Measurements from ENCODE around the gene CLIP2. TPM values are rescaled to one million over a fixed set of nuclear protein-coding genes. Genes with fewer than 3 reads are reported as not detected.

Gene CLIP2
- total and polyA plus RNA-seq, 4 donors: 15.3 to 35.7 (median 21.9) TPM

GRCh38 chr7:74403521-74404387, 114.5 kb downstream of the CLIP2 start:
- no peaks in the 10 kb centered on the region for H3K27me3 ChIP-seq (ENCODE audit: control insufficient read depth in 1 of 2, insufficient read depth in 2 of 2, low read length in 1 of 2)
- no peaks in the 10 kb centered on the region for H3K9me3 ChIP-seq (ENCODE audit: control insufficient read depth, low read length)
- 84 to 85% methylated on average over 30 of the region's 30 CpGs for WGBS, 2 donors
- no peak overlapping the region for H3K4me3 ChIP-seq (ENCODE audit: low read length in 2 of 2)
- peaks cover 0 to 1% of the 10 kb centered on the region in 2 donors for H3K36me3 ChIP-seq (ENCODE audit: control insufficient read depth in 1 of 2, insufficient read depth in 2 of 2, low read length in 1 of 2)
- no peaks in the 10 kb centered on the region for H3K4me1 ChIP-seq (ENCODE audit: control insufficient read depth in 1 of 2, insufficient read depth in 2 of 2, low read length in 2 of 2)
- intact Hi-C loops (cut with DNase I): loop anchor here in 1 of 2 donors (5.0 kb wide), 1 partner anchor 536 kb away; no protein-coding TSS in a partner anchor
- ATAC-seq (ENCODE audit: low FRiP score) (no peak), DNase-seq (peak in 1 of 2 donors; percentile 67)
- no peak overlapping the region for H3K27ac ChIP-seq (ENCODE audit: low read depth in 1 of 2, low read length in 2 of 2)

- intact Hi-C loops (cut with DNase I): loop anchor here in 1 of 2 donors (5.0 kb wide), 1 partner anchor 537 kb away; no protein-coding TSS in a partner anchor
- H3K36me3 ChIP-seq (ENCODE audit: control insufficient read depth in 1 of 2, insufficient read depth in 2 of 2, low read length in 1 of 2): peaks cover 0 to 1% of the 10 kb centered on the region in 2 donors
- no peak for DNase-seq
- H3K9me3 ChIP-seq (ENCODE audit: control insufficient read depth, low read length): no peaks in the 10 kb centered on the region
- no peak overlapping the region for H3K4me3 ChIP-seq (ENCODE audit: low read length in 2 of 2)
- ATAC-seq (ENCODE audit: low FRiP score): no peak
- H3K4me1 ChIP-seq (ENCODE audit: control insufficient read depth in 1 of 2, insufficient read depth in 2 of 2, low read length in 2 of 2): no peaks in the 10 kb centered on the region
- WGBS, 2 donors: 84 to 88% methylated on average over 5 to 8 of the region's 8 CpGs
- H3K27me3 ChIP-seq (ENCODE audit: control insufficient read depth in 1 of 2, insufficient read depth in 2 of 2, low read length in 1 of 2): no peaks in the 10 kb centered on the region
- no peak overlapping the region for H3K27ac ChIP-seq (ENCODE audit: low read depth in 1 of 2, low read length in 2 of 2)
Observed at GRCh38 chr7:74404388-74404700, 115.1 kb downstream of the CLIP2 start.

- no peak for ATAC-seq (ENCODE audit: low FRiP score)
- H3K36me3 ChIP-seq (ENCODE audit: control insufficient read depth in 1 of 2, insufficient read depth in 2 of 2, low read length in 1 of 2): peaks cover 0 to 1% of the 10 kb centered on the region in 2 donors
- 79 to 80% methylated on average over 15 of the region's 15 CpGs for WGBS, 2 donors
Observed at GRCh38 chr7:74404741-74405140, 115.5 kb downstream of the CLIP2 start.

GRCh38 chr7:74405191-74405898, 116.1 kb downstream of the CLIP2 start:
- Histone ChIP-seq H3K4me3 (ENCODE audit: low read length in 2 of 2) (no peak overlapping the region), H3K9me3 (ENCODE audit: control insufficient read depth, low read length) (no peaks in the 10 kb centered on the region), H3K36me3 (ENCODE audit: control insufficient read depth in 1 of 2, insufficient read depth in 2 of 2, low read length in 1 of 2) (peaks cover 0 to 1% of the 10 kb centered on the region in 2 donors), H3K27me3 (ENCODE audit: control insufficient read depth in 1 of 2, insufficient read depth in 2 of 2, low read length in 1 of 2) (no peaks in the 10 kb centered on the region), H3K27ac (ENCODE audit: low read depth in 1 of 2, low read length in 2 of 2) (no peak overlapping the region), H3K4me1 (ENCODE audit: control insufficient read depth in 1 of 2, insufficient read depth in 2 of 2, low read length in 2 of 2) (no peaks in the 10 kb centered on the region)
- DNase-seq: no peak
- intact Hi-C loops (cut with DNase I): no loop called here
- WGBS, 2 donors: 73 to 74% methylated on average over 30 to 31 of the region's 31 CpGs
- no peak for ATAC-seq (ENCODE audit: low FRiP score)

More at GRCh38 chr7:74404741-74405140, 115.5 kb downstream of the CLIP2 start:
- DNase-seq: peak in 1 of 2 donors; percentile 33
- no peaks in the 10 kb centered on the region for H3K9me3 ChIP-seq (ENCODE audit: control insufficient read depth, low read length)
- intact Hi-C loops (cut with DNase I): loop anchor here in 1 of 2 donors (5.0 kb wide), 1 partner anchor 537 kb away; no protein-coding TSS in a partner anchor
- H3K27me3 ChIP-seq (ENCODE audit: control insufficient read depth in 1 of 2, insufficient read depth in 2 of 2, low read length in 1 of 2): no peaks in the 10 kb centered on the region
- no peaks in the 10 kb centered on the region for H3K4me1 ChIP-seq (ENCODE audit: control insufficient read depth in 1 of 2, insufficient read depth in 2 of 2, low read length in 2 of 2)
- no peak overlapping the region for H3K4me3 ChIP-seq (ENCODE audit: low read length in 2 of 2)
- no peak overlapping the region for H3K27ac ChIP-seq (ENCODE audit: low read depth in 1 of 2, low read length in 2 of 2)

- H3K4me1 ChIP-seq (ENCODE audit: control insufficient read depth in 1 of 2, insufficient read depth in 2 of 2, low read length in 2 of 2): no peaks in the 10 kb centered on the region
- WGBS, 2 donors: 85 to 89% methylated on average over 20 of the region's 20 CpGs
- H3K9me3 ChIP-seq (ENCODE audit: control insufficient read depth, low read length): no peaks in the 10 kb centered on the region
- DNase-seq (peak in 1 of 2 donors; percentile 63), ATAC-seq (ENCODE audit: low FRiP score) (no peak)
- no peaks in the 10 kb centered on the region for H3K27me3 ChIP-seq (ENCODE audit: control insufficient read depth in 1 of 2, insufficient read depth in 2 of 2, low read length in 1 of 2)
- intact Hi-C loops (cut with DNase I): no loop called here
- no peak overlapping the region for H3K4me3 ChIP-seq (ENCODE audit: low read length in 2 of 2)
- peaks cover 0 to 1% of the 10 kb centered on the region in 2 donors for H3K36me3 ChIP-seq (ENCODE audit: control insufficient read depth in 1 of 2, insufficient read depth in 2 of 2, low read length in 1 of 2)
- no peak overlapping the region for H3K27ac ChIP-seq (ENCODE audit: low read depth in 1 of 2, low read length in 2 of 2)
Observed at GRCh38 chr7:74405899-74406512, 116.8 kb downstream of the CLIP2 start.

GRCh38 chr7:74407958-74408357, 118.8 kb downstream of the CLIP2 start:
- DNase-seq (no peak), ATAC-seq (ENCODE audit: low FRiP score) (no peak)
- WGBS, 2 donors: 41 to 49% methylated on average over 4 of the region's 4 CpGs
- no peaks in the 10 kb centered on the region for H3K9me3 ChIP-seq (ENCODE audit: control insufficient read depth, low read length)
- no peaks in the 10 kb centered on the region for H3K36me3 ChIP-seq (ENCODE audit: control insufficient read depth in 1 of 2, insufficient read depth in 2 of 2, low read length in 1 of 2)
- intact Hi-C loops (cut with DNase I): no loop called here
- no peaks in the 10 kb centered on the region for H3K27me3 ChIP-seq (ENCODE audit: control insufficient read depth in 1 of 2, insufficient read depth in 2 of 2, low read length in 1 of 2)
- no peaks in the 10 kb centered on the region for H3K4me1 ChIP-seq (ENCODE audit: control insufficient read depth in 1 of 2, insufficient read depth in 2 of 2, low read length in 2 of 2)
- H3K27ac ChIP-seq (ENCODE audit: low read depth in 1 of 2, low read length in 2 of 2): no peak overlapping the region
- no peak overlapping the region for H3K4me3 ChIP-seq (ENCODE audit: low read length in 2 of 2)

- intact Hi-C loops (cut with DNase I): no loop called here
- DNase-seq (no peak), ATAC-seq (ENCODE audit: low FRiP score) (no peak)
- Histone ChIP-seq H3K4me1 (ENCODE audit: control insufficient read depth in 1 of 2, insufficient read depth in 2 of 2, low read length in 2 of 2) (no peaks in the 10 kb centered on the region), H3K36me3 (ENCODE audit: control insufficient read depth in 1 of 2, insufficient read depth in 2 of 2, low read length in 1 of 2) (no peaks in the 10 kb centered on the region), H3K4me3 (ENCODE audit: low read length in 2 of 2) (no peak overlapping the region), H3K27me3 (ENCODE audit: control insufficient read depth in 1 of 2, insufficient read depth in 2 of 2, low read length in 1 of 2) (no peaks in the 10 kb centered on the region), H3K9me3 (ENCODE audit: control insufficient read depth, low read length) (no peaks in the 10 kb centered on the region), H3K27ac (ENCODE audit: low read depth in 1 of 2, low read length in 2 of 2) (no peak overlapping the region)
- WGBS, 2 donors: 70% methylated on average over 7 of the region's 7 CpGs
Observed at GRCh38 chr7:74409571-74409970, 120.4 kb downstream of the CLIP2 start.

GRCh38 chr7:74410772-74411171, 121.6 kb downstream of the CLIP2 start:
- no peaks in the 10 kb centered on the region for H3K9me3 ChIP-seq (ENCODE audit: control insufficient read depth, low read length)
- H3K27ac ChIP-seq (ENCODE audit: low read depth in 1 of 2, low read length in 2 of 2): no peak overlapping the region
- H3K36me3 ChIP-seq (ENCODE audit: control insufficient read depth in 1 of 2, insufficient read depth in 2 of 2, low read length in 1 of 2): no peaks in the 10 kb centered on the region
- H3K4me3 ChIP-seq (ENCODE audit: low read length in 2 of 2): no peak overlapping the region
- intact Hi-C loops (cut with DNase I): no loop called here
- ATAC-seq (ENCODE audit: low FRiP score) (no peak), DNase-seq (no peak)
- H3K4me1 ChIP-seq (ENCODE audit: control insufficient read depth in 1 of 2, insufficient read depth in 2 of 2, low read length in 2 of 2): no peaks in the 10 kb centered on the region
- 29 to 39% methylated on average over 2 of the region's 2 CpGs for WGBS, 2 donors
- no peaks in the 10 kb centered on the region for H3K27me3 ChIP-seq (ENCODE audit: control insufficient read depth in 1 of 2, insufficient read depth in 2 of 2, low read length in 1 of 2)
